Neural progenitor cell (in vitro differentiated cells): ENCODE measurements around the gene HSPA1B. TPM values are rescaled to one million over a fixed set of nuclear protein-coding genes. Genes with fewer than 3 reads are reported as not detected.

ENCODE experiments used
- DNase-seq: peaks from one replicate; pipeline ENCODE4 v3.0.0-alpha.2; 2016; ENCODE audit warnings: low spot score
- H2AFZ ChIP-seq: fragments of 200-600 bp; sonication (generic); replicated peaks from 2 replicates; pipeline ENCODE4 v1.6.1; 2016; ENCODE audit warnings: antibody characterized with exemption
- H3F3A ChIP-seq: fragments of 200-600 bp; sonication (generic); 2 replicates; pipeline ENCODE4 v1.6.1; 2016; ENCODE audit warnings: antibody characterized with exemption, low read depth
- H3K27ac ChIP-seq: fragments of 200-600 bp; sonication (generic); 2 replicates; pipeline ENCODE4 v1.5.1; 2016; ENCODE audit warnings: mild to moderate bottlenecking
- H3K27me3 ChIP-seq: fragments of 200-600 bp; sonication (generic); 2 replicates; pipeline ENCODE4 v1.6.1; 2016; ENCODE audit warnings: mild to moderate bottlenecking, moderate library complexity
- H3K36me3 ChIP-seq: fragments of 200-600 bp; sonication (generic); 2 replicates; pipeline ENCODE4 v1.5.1; 2016
- H3K4me1 ChIP-seq: fragments of 200-600 bp; sonication (generic); 2 replicates; pipeline ENCODE4 v1.6.1; 2016; ENCODE audit warnings: mixed run types
- H3K4me2 ChIP-seq: fragments of 200-600 bp; sonication (generic); 2 replicates; pipeline ENCODE4 v1.6.1; 2016
- H3K4me3 ChIP-seq: fragments of 200-600 bp; sonication (generic); 2 replicates; pipeline ENCODE4 v1.5.1; 2016
- H3K79me2 ChIP-seq: fragments of 200-600 bp; sonication (generic); 2 replicates; pipeline ENCODE4 v1.6.1; 2016; ENCODE audit warnings: low read depth
- H3K9ac ChIP-seq: fragments of 200-600 bp; sonication (generic); 2 replicates; pipeline ENCODE4 v1.6.1; 2016
- H3K9me3 ChIP-seq: fragments of 200-600 bp; sonication (generic); 2 replicates; pipeline ENCODE4 v1.5.1; 2016; ENCODE audit warnings: low read depth
- H4K20me1 ChIP-seq: fragments of 200-600 bp; sonication (generic); 2 replicates; pipeline ENCODE4 v1.6.1; 2016; ENCODE audit warnings: low read depth
- H3K27ac Mint-ChIP-seq: 3 replicates; pipeline ENCODE4 v1.8.0; 2021; ENCODE audit warnings: mixed read lengths
- H3K27me3 Mint-ChIP-seq: 2 replicates; pipeline ENCODE4 v1.8.0; 2022; ENCODE audit warnings: low read depth, mild to moderate bottlenecking, inconsistent platforms, moderate library complexity, mixed read lengths; ENCODE audit not compliant: insufficient read depth
- H3K36me3 Mint-ChIP-seq: 3 replicates; pipeline ENCODE4 v1.8.0; 2021; ENCODE audit warnings: mixed read lengths
- H3K4me1 Mint-ChIP-seq: 3 replicates; pipeline ENCODE4 v1.8.0; 2021; ENCODE audit warnings: mixed read lengths
- H3K4me3 Mint-ChIP-seq: 3 replicates; pipeline ENCODE4 v1.8.0; 2021; ENCODE audit warnings: mild to moderate bottlenecking, moderate library complexity, mixed read lengths
- H3K9me3 Mint-ChIP-seq: 3 replicates; pipeline ENCODE4 v1.8.0; 2020; ENCODE audit warnings: mixed read lengths
- EZH2 ChIP-seq: fragments of 200-600 bp; sonication (generic); IDR thresholded peaks from 2 replicates; pipeline ENCODE4 v1.6.1; 2017; ENCODE audit warnings: antibody characterized with exemption, mild to moderate bottlenecking, moderate library complexity
- EZH2phosphoT487 ChIP-seq: fragments of 200-600 bp; sonication (generic); IDR thresholded peaks from 2 replicates; pipeline ENCODE4 v1.6.1; 2017; ENCODE audit warnings: antibody characterized with exemption
- total RNA-seq: library from RNA; depleted of rRNA; stranded (reverse); fragments of >200 nt; gene quantifications from 2 replicates; pipeline ENCODE4 v1.2.3, GENCODE V29; 2015; ENCODE audit warnings: low replicate concordance
- TF ChIP-seq, protein P1 (sequence below): fragments of 200-600 bp; sonication (generic); IDR thresholded peaks from 2 replicates; pipeline ENCODE4 v1.5.1; 2017; ENCODE audit warnings: antibody characterized with exemption, mild to moderate bottlenecking

The HSPA1B gene
- total RNA-seq, 1 donor from 2014 or later: 35.3 TPM

DNA sequence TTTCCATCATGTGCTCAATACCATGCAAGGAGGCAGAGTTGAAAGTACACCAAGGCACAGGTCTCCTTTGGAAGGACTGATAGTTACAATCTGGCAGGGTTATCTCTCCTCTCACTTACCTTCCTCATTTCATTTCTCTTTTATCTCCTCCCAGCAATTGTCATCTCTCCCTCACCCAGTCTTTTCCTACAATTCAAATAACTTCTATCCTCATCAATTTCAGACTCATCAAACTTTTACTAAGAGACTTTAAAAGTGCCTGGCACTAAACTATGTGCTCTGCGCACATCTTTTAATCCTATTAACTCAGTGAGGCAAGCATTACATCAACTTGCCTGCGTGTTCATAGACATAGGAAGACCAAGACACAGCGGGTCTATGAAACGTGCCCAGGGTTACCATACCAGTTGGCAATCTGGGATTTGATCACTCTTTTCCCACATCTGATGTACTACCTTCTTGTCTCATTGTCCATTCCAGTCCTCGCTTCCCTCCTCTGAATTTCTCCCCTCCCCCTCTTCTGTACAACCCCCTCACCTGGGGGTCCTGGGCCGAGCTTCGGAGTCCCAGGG is 33.2 kb upstream of the HSPA1B start:
- Histone ChIP-seq H3K27me3 (no peaks in the 10 kb centered on the region), H2AFZ (peak overlapping the region; percentile 46), H3K79me2 (peaks cover 22% of the 10 kb centered on the region), H3K36me3 (peaks cover 4% of the 10 kb centered on the region), H3K9ac (peak overlapping the region; percentile 79), H3K4me2 (peak overlapping the region; percentile 93), H3K27ac (no peak overlapping the region), H3F3A (peaks cover 41% of the 10 kb centered on the region), H3K4me3 (peak overlapping the region; percentile 73), H3K9me3 (no peaks in the 10 kb centered on the region), H4K20me1 (no peaks in the 10 kb centered on the region), H3K4me1 (peaks cover 7% of the 10 kb centered on the region)
- peaks cover 12% of the 10 kb centered on the region for H3K36me3 Mint-ChIP-seq
- no peaks in the 10 kb centered on the region for H3K27me3 Mint-ChIP-seq
- DNase-seq: peak; percentile 70
- no peaks in the 10 kb centered on the region for H3K9me3 Mint-ChIP-seq
- H3K27ac Mint-ChIP-seq: peak overlapping the region; percentile 4
- TF ChIP-seq EZH2phosphoT487: no peak
- TF ChIP-seq EZH2: no peak
- TF ChIP-seq, protein P1, sequence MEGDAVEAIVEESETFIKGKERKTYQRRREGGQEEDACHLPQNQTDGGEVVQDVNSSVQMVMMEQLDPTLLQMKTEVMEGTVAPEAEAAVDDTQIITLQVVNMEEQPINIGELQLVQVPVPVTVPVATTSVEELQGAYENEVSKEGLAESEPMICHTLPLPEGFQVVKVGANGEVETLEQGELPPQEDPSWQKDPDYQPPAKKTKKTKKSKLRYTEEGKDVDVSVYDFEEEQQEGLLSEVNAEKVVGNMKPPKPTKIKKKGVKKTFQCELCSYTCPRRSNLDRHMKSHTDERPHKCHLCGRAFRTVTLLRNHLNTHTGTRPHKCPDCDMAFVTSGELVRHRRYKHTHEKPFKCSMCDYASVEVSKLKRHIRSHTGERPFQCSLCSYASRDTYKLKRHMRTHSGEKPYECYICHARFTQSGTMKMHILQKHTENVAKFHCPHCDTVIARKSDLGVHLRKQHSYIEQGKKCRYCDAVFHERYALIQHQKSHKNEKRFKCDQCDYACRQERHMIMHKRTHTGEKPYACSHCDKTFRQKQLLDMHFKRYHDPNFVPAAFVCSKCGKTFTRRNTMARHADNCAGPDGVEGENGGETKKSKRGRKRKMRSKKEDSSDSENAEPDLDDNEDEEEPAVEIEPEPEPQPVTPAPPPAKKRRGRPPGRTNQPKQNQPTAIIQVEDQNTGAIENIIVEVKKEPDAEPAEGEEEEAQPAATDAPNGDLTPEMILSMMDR: no peak
- peaks cover 16% of the 10 kb centered on the region for H3K4me1 Mint-ChIP-seq
- peak overlapping the region; percentile 99 for H3K4me3 Mint-ChIP-seq

DNA sequence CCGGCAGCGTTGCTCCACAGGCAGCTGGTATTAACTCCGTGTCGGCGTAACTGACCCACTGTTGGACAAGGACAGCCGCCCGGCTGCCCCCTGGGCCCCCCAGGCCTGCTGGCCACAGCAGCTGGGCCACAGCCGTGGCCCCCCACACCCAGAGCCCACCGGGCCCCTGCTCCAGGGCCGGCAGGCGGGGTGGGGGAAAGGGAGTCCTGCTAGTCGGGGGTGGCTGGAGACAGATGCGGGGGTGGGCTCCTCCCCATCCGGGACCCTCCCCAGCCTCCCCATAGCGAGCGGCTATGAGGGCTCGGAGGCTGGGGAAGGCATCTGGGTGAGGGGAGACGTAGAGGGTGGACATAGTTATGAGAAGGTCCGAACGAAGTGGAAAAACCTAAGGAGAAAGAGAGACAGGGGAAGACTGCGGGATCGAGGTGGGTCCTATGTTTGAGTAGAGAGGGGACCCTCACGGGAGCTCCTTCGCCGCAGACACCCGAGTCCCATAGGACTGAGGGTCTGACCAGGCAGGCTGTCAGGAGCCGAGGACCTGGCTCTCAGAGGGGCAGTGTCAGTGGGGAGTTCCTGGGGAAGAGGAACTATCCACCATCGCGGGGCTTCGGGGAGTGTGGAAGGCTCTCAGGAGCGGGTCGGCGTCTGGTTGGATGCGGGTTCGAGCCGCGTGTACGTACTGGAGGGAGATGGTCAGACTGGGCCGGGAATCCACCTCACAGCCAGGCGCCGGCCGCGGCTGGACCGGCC is 32.5 kb upstream of the HSPA1B start:
- peak overlapping the region; percentile 79 for H3K9ac ChIP-seq
- Mint-ChIP-seq H3K27ac (peak overlapping the region; percentile 99), H3K4me1 (peaks cover 16% of the 10 kb centered on the region), H3K27me3 (no peaks in the 10 kb centered on the region), H3K9me3 (no peaks in the 10 kb centered on the region), H3K4me3 (peak overlapping the region; percentile 99), H3K36me3 (peaks cover 12% of the 10 kb centered on the region)
- peaks cover 28% of the 10 kb centered on the region for H3K79me2 ChIP-seq
- peaks cover 40% of the 10 kb centered on the region for H3F3A ChIP-seq
- no peak for DNase-seq
- H4K20me1 ChIP-seq: no peaks in the 10 kb centered on the region
- peak overlapping the region; percentile 93 for H3K4me2 ChIP-seq
- H3K9me3 ChIP-seq: no peaks in the 10 kb centered on the region
- H3K27me3 ChIP-seq: no peaks in the 10 kb centered on the region
- H3K27ac ChIP-seq: peak overlapping the region; percentile 97
- H3K36me3 ChIP-seq: peaks cover 2% of the 10 kb centered on the region
- peak overlapping the region; percentile 73 for H3K4me3 ChIP-seq
- H3K4me1 ChIP-seq: peaks cover 7% of the 10 kb centered on the region
- peak overlapping the region; percentile 46 for H2AFZ ChIP-seq
- TF ChIP-seq EZH2phosphoT487: no peak
- TF ChIP-seq, protein P1: no peak
- no peak for TF ChIP-seq EZH2

DNA sequence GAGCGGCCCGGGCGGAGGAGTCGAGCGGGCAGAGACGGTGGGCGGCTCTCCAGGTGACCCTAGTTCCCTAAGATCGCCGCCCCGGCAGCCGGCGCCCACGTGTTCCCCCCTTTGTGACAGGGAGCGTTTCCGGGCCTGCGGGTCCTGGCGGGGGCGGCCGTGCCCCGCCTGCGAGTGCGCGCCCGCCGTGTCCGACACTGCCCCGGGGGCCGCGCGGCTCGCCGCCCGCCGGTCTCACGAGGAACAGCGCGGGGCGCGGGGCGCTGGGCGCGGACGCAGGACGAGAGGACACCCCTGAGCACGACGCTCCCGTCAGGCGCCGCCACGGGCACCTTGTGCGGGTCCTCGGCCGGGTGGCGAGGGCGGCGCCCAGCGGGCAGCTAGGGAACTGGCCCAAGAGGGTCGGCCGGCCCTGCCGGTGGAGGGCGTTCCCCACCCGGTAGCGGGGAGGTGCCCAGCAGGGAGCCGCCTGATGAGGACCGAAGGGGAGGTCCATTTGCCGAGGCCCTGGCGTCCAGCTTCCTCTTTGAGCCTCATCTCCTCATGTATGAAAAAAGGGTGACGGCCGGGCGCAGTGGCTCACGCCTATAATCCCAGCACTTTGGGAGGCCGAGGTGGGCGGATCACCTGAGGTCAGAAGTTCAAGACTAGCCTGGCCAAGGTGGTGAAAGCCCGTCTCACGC is 31.8 kb upstream of the HSPA1B start, which contains the start of gene VARS1:
TSS of gene VARS1 (minus strand) at position 137 of the 683 bp plus-strand sequence. CDS start 535 bp downstream, outside the sequence.
- H3K79me2 ChIP-seq: peaks cover 34% of the 10 kb centered on the region
- no peaks in the 10 kb centered on the region for H3K27me3 Mint-ChIP-seq
- H3K27ac Mint-ChIP-seq: peak within 1 kb of the TSS; percentile 99
- peak; percentile 97 for DNase-seq
- H3K27ac ChIP-seq: peak within 1 kb of the TSS; percentile 97
- H3K36me3 ChIP-seq: no peaks in the 10 kb centered on the region
- H3K4me1 ChIP-seq: peaks cover 7% of the 10 kb centered on the region
- H3K4me3 Mint-ChIP-seq: peak within 1 kb of the TSS; percentile 99
- H3K9me3 ChIP-seq: no peaks in the 10 kb centered on the region
- H3K9me3 Mint-ChIP-seq: no peaks in the 10 kb centered on the region
- H2AFZ ChIP-seq: peak within 1 kb of the TSS; percentile 46
- H3K4me1 Mint-ChIP-seq: peaks cover 16% of the 10 kb centered on the region
- H3K4me2 ChIP-seq: peak within 1 kb of the TSS; percentile 93
- H3F3A ChIP-seq: peaks cover 40% of the 10 kb centered on the region
- H4K20me1 ChIP-seq: no peaks in the 10 kb centered on the region
- H3K4me3 ChIP-seq: peak within 1 kb of the TSS; percentile 73
- TF ChIP-seq EZH2phosphoT487 (no peak), EZH2 (no peak)
- TF ChIP-seq, protein P1: peak; percentile 75
- peak within 1 kb of the TSS; percentile 79 for H3K9ac ChIP-seq
- no peaks in the 10 kb centered on the region for H3K27me3 ChIP-seq
- peaks cover 9% of the 10 kb centered on the region for H3K36me3 Mint-ChIP-seq
